ENCODE measurements around the gene MPP4. TPM values are rescaled to one million over a fixed set of nuclear protein-coding genes. Genes with fewer than 3 reads are reported as not detected.

Gene MPP4
- total and polyA plus RNA-seq, 9 of the 15 experiments (the other 6 are each of a cell fraction or from before 2014, with no cell fraction given), result 0.03 to 0.08 TPM; not detected in 7

GRCh38 chr2:201644001-201644400 is 54.4 kb downstream of the MPP4 start (continued):
- TF ChIP-seq MGA (IDR thresholded peaks at IDR 0.05), result peak; percentile 25; the same call in 1 of the 2 replicates
- no peak for TF ChIP-seq ETV6 (IDR thresholded peaks at IDR 0.05; ENCODE audit: borderline replicate concordance in 1 of 2, low read depth in 2 of 2, low read length in 1 of 2)
- no peak for TF ChIP-seq ETV6 (CRISPR knock-in tag; IDR thresholded peaks at IDR 0.05; ENCODE audit: borderline replicate concordance)
- no peak for TF ChIP-seq ZKSCAN8 (CRISPR knock-in tag; IDR thresholded peaks at IDR 0.05)
- TF ChIP-seq DDX20 (tag; IDR thresholded peaks at IDR 0.05; ENCODE audit: low read depth), result no peak
- TF ChIP-seq KDM5B (IDR thresholded peaks at IDR 0.05; ENCODE audit: insufficient replicate concordance, low read depth, low read length), result no peak
- TF ChIP-seq ZSCAN32 (CRISPR knock-in tag; IDR thresholded peaks at IDR 0.05), result no peak
- TF ChIP-seq L3MBTL2 (IDR thresholded peaks at IDR 0.05), result peak; percentile 40; the same call in 1 of the 2 replicates

All from K562 (cell line).